Activated CD4-positive, alpha-beta T cell treated with anti-CD3 and anti-CD28 coated beads for 4 hours (primary cell): ENCODE results near the gene PDZRN3.
A peak's percentile ranks its signal among the peaks of the same experiment; 100 is the strongest.

Experiments
- DNase-seq, 2 donors: peaks; one replicate each; pipeline ENCODE4 v3.0.0-alpha.2; 2020

Gene PDZRN3

DNA sequence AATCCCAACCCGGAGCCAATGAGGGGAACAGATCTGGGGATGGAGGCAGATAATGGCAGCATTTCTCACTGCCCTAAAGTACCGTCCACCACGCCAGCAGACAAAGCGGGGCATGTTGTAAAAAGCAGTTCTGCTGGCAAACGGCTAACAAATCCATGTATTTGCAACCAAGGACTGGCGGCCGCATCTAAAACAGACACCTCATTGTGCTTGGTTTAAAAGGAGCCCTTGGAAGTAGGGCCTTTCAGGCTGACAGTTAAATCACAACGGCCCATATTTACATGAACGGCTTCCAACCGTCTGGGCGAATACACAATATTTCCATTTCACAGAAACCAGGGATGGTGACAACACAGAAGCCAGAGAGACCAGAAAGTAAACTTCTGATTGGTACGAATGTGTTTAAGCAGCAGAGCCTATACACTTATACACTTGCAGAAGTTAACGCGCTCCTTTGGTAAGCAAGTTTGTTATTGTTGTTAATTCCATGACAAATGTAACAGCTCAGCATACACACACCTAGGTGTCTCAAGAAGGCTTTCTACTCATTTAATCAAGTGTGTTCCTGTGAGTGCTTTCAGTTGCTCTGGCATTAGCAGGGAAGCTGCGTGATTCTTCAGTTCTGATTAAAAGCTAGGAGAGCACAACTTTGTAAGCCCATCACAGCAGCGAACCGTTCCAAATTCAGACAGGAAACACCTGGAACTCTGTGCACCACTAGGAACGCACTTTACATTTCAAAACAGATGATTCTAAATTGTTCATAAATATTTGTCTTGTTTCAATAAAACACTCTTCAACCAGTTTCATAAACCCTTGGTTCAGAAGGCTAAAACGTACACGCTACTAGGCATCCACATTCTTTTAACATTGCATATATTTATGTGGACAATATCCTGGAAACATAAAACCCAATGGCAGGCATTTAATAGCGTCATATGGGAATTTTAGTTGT, 112.9 kb downstream of the PDZRN3 start:
- DNase-seq = no peak

DNA sequence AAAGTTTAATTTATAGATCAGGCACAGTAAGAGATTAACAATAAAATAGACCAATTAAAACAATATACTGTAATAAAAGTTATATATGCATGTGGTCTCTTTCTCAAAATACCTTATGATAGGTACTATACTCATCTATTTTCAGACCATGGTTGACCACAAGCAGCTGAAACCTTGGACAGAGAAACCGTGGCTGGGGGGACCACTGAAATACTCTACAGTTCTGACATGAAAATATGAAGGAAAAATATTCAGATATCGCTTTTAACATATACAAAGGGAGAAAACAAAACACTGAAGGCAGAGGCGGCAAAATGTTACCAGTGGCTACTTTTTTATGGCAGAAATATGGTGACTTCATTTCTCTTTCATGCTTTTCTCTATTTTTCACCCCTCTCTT, 114.0 kb downstream of the PDZRN3 start:
- no peak for DNase-seq

DNA sequence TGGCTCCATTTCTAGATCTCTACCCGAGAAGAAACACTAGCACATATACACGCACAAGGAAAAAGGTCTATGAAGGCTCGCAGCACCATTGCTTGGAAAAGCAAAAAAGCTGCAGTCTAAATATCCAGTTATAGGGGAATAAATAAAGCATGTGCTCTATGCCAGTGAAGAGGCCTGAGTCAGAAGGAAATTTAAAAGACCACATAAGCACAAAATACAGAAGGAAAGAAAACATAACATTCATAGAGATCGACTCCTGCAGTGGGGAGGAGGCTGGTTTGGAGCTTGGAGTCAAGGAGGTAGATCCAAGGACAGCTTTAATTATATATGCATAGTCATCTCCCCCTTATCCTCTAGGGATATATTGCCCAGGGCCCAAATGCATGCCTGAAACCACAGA, 114.4 kb downstream of the PDZRN3 start:
- DNase-seq = no peak

GRCh38 chr3:73509816-73510215, 114.9 kb downstream of the PDZRN3 start:
- DNase-seq = no peak

- no peak for DNase-seq
Observed at GRCh38 chr3:73509066-73509465, 115.7 kb downstream of the PDZRN3 start.

GRCh38 chr3:73508330-73508954, 116.3 kb downstream of the PDZRN3 start:
- DNase-seq = no peak

DNA sequence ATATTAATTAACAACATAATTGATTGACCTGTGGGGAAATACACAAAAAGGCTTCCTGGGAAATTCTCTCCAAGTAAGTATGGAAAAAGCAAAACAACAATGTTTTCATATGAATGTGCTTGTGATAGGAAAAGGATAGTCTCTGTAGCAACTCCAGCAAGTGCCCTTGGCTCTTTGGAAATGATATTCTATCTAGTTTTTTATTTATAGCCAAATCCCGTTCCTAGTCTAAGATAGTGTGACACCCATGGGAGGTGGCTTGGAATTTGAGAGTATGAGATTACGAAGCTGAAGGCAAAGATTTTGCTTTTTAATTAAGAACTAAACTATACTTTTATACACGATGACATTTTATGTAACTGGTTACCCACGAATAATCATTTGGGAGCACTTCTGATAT, 119.9 kb downstream of the PDZRN3 start:
- no peak for DNase-seq

GRCh38 chr3:73504239-73504638, 120.5 kb downstream of the PDZRN3 start:
- no peak for DNase-seq

GRCh38 chr3:73503781-73504180, 121.0 kb downstream of the PDZRN3 start:
- no peak for DNase-seq

GRCh38 chr3:73502609-73503583, 121.8 kb downstream of the PDZRN3 start:
- peak; percentile 14 to 24 for DNase-seq

- no peak for DNase-seq
Observed at GRCh38 chr3:73500321-73500720, 124.4 kb downstream of the PDZRN3 start.

DNA sequence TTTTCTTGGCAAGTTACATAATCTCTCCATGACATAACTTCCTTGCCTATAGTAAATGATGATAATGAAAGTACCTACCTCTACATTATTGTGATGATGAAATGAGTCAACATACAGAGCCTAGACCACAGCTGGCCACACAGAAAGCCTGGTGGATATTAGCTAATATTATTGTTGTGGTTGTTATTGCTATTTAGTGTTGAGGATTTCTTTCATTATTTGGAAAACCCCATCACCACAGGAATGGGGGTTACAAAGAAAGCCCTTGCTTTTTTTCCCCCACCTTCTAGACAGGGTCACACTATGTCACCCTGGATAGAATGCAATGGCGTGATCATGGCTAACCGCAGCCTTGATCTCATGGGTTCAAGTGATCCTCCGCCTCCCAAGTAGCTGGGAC, 125.0 kb downstream of the PDZRN3 start:
- DNase-seq = no peak

- DNase-seq = no peak
Observed at GRCh38 chr3:73498764-73499622, 125.7 kb downstream of the PDZRN3 start.

DNA sequence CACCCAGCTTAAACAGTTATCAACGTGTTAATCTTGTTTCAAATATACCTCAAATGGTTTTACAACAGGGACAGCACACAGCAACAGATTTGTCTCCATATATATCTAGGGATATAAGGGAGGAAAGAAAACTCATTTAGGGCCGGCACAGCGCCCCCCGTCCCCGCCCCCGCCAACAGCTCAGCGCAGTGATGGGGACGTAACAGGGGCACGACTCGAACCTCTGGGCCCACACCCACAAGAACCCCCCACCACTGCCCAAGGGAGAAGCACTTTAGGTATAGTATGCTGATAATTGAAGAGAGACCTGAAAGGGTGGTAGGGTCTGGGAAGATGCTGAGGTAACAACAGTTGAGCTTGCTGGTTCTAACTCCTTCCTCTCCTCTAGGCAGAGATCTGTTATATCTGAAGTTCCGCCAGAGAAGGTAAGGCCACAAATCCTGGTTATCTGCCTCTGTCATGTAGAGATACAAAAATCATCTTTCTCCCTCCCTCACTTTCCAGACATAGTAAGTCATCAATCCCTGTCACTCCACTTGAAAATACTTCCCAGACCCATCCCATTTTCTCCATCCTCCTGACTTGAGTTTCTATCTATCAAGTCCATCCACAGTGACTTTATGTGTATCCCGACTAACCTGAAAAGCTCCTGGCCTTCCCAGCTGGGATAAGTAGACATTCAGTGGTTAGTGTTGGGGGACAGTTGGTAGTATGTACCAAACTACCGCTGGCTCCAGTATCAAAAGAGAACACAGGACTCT, 126.9 kb downstream of the PDZRN3 start:
- no peak for DNase-seq

DNA sequence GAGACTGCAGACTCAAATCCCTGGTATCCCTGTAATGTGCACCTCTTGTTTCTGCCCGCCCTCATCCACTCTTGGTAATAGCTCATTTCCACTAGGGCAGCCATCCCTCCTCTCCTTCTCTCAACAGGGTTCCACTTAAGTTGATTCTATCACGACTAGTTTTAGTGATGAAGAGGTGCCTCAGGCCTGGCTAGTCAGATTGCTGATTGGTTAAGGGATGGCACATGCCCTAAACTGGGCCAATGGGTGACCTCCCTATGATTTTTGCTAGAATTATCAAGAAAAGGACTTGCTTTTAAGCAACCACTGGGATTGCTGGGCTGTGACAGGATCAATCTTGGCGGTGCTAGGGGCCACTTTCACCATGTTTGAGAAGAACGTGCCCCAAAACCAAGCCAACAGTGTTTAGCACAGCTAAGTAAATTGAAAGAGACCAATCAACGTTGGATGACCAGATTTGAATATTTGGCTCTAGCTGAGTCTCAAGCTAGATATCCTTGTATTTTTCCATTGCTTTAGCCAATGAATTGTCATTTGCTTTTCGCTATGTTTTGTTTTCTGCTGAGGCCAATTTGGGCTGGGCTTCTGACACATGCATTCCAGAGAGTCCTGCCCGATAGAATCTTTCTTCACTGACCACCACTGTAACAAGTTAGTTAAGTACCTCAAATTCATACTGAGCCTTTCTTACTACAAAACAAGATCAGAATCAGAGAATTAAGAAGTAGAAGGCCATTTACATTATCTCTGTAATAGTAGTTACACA, 131.0 kb downstream of the PDZRN3 start:
- DNase-seq = no peak

- no peak for DNase-seq
Observed at GRCh38 chr3:73492186-73492585, 132.6 kb downstream of the PDZRN3 start.

DNA sequence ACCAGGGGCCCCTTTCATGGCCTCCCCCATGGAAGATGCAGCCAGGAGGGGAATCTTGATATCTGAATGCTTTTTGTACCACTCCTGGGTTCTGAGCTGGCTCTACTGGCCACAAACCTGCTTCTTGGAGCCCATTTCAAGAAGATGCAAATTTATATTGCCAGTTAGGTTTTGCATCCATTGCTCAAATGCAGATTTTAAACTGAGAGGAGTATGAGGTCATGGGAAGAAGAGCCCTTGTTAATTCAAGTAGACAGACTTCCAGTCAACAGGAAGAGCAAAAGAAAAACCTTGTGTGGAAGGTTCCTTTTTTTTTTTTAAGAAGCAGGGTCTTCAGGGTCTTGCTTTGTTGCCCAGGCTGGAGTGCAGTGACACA, 133.5 kb downstream of the PDZRN3 start:
- no peak for DNase-seq

DNA sequence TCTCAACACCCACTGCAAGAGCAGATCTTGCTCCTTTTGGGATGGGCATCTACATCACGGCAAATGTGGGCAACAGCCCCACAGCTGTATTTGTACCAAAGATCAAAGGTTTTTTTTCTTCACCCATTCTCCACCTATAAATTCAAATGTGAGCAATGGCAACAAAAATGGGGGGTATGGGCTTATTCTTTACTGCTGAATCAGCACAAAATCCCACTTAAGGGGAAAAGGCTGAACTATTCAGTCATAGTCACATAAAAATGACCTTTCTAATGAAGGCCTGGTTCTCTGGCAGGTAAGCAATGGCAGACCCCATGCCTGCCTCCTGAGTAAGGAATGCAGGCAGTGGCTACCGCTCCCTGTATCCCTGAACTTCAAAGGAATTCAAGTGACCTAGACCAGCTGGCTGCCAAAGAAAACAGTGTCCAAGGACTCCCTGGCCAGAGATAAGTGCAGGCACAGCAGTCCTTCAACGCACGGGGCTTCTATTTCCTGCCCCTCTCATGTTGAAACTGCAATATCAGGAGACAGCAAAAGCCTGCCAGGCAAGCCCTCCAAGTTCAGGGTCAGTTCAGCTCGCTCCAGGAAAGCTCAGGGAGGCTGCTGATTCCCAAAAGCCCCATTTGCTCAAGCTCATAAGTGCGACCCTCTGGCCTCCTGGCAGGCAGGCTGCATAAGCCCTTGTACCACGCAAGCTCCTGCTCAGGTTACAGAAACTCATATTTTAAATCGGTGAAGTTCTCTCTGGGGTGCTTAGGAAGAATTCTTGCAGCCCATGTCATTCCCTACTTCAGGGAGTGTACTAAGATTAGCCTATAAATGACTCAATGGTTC, 134.1 kb downstream of the PDZRN3 start:
- DNase-seq = no peak

GRCh38 chr3:73485877-73486330, 138.8 kb downstream of the PDZRN3 start:
- DNase-seq = no peak
